Prostate gland (tissue), 2 donors: ENCODE measurements around the gene APOA4.

Experiments used
- CTCF ChIP-seq, 4 experiments: fragments of 200-600 bp in 2 of 4; fragments of 450-650 bp in 2 of 4; sonication (generic) in 2 of 4; IDR thresholded peaks; 1 replicate in 3 of 4; 2 replicates in 1 of 4; pipeline ENCODE4 v1.5.1; 2016 to 2019; ENCODE audit warnings: antibody characterized with exemption in 4 of 4, mild to moderate bottlenecking in 2 of 4, moderate library complexity in 2 of 4
- POLR2AphosphoS5 ChIP-seq: sonication (generic); formaldehyde crosslinking; IDR thresholded peaks from one replicate; pipeline ENCODE4 v1.6.1; 2017; ENCODE audit warnings: antibody characterized with exemption

DNA sequence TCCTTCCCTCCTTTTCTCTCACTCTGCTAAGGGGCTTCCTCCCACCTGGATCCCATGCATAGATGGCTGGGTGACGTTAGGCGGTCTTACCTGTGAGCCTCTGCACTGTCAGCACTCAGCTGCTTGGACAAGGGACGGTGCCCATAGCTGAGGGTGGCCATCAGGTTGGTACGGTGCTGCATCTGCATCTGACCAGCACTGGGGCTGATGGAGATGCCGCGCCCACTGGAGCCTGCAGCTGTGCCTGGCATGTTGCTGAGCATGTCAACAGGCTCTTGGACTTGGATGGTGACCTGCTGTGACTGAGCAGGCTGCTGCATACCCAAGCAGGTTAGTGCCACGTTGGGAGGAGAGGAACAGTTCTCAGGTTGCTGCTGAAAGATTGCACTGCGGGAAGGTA, 36.1 kb upstream of the APOA4 start:
- TF ChIP-seq CTCF (IDR thresholded peaks at IDR 0.05): no peak
- TF ChIP-seq POLR2AphosphoS5: no peak
